SK-N-SH (cell line): ENCODE measurements around the gene HCRTR2.

Experiments used
- EP300 ChIP-seq, 2 experiments: IDR thresholded peaks; 2 replicates each; pipeline versions ENCODE4 v1.4.0 to v1.6.1; 2012; ENCODE audit warnings: borderline replicate concordance in 1 of 2, low read depth in 1 of 2, low read length in 1 of 2
- TAF1 ChIP-seq: IDR thresholded peaks from 2 replicates; pipeline ENCODE4 v1.6.1; 2012; ENCODE audit warnings: low read depth, mild to moderate bottlenecking, low read length, moderate library complexity, borderline replicate concordance
- TF ChIP-seq, protein P1 (sequence below): fragments of 200-600 bp; sonication (generic); IDR thresholded peaks from 2 replicates; pipeline ENCODE4 v1.6.1; 2017; ENCODE audit warnings: antibody characterized with exemption, mild to moderate bottlenecking, moderate library complexity

DNA sequence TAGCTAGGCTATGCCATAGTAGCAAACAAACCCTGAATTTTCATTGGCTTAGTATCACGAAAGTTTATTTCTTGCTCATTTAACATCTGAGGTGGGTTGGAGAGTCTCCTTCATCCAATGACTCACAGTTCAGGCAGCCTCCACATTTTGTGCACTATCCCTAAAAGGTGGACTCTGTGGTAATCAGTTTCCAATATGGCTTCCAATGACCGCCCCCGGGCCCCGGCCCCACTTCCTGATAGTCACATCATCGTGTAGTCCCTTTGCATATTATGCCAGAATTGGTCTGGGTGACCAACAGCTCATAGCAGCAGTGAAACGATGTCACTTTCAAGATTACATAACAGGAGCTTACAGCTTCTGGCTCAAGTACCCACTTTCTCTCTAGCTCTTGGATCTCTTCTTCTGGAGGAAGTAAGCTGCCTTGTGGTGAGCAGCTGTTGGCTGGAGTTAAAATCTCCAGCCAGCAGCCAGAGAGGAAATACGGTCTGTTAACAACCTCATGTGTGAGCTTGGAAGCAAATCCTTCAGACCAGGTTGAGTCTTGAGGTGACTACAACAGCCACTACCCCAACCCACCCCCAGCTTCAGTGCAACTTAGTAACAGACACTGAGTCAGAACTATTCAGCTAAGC, 7.8 kb downstream of the HCRTR2 start:
- TF ChIP-seq TAF1, result no peak
- TF ChIP-seq, protein P1, sequence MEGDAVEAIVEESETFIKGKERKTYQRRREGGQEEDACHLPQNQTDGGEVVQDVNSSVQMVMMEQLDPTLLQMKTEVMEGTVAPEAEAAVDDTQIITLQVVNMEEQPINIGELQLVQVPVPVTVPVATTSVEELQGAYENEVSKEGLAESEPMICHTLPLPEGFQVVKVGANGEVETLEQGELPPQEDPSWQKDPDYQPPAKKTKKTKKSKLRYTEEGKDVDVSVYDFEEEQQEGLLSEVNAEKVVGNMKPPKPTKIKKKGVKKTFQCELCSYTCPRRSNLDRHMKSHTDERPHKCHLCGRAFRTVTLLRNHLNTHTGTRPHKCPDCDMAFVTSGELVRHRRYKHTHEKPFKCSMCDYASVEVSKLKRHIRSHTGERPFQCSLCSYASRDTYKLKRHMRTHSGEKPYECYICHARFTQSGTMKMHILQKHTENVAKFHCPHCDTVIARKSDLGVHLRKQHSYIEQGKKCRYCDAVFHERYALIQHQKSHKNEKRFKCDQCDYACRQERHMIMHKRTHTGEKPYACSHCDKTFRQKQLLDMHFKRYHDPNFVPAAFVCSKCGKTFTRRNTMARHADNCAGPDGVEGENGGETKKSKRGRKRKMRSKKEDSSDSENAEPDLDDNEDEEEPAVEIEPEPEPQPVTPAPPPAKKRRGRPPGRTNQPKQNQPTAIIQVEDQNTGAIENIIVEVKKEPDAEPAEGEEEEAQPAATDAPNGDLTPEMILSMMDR, result no peak
- no peak for TF ChIP-seq EP300 (IDR thresholded peaks at IDR 0.05; ENCODE audit: borderline replicate concordance in 1 of 2, low read depth in 1 of 2, low read length in 1 of 2)
